G401 (cell line): ENCODE data around the gene USP6NL. TPM values are rescaled to one million over a fixed set of nuclear protein-coding genes. Genes with fewer than 3 reads are reported as not detected.
"Not testable (repeated sequence)": the region's sequence is repeated elsewhere in the genome, so short reads cannot be mapped to it uniquely, and the experiment has no call there.

Experiments used
- DNase-seq: peaks from one replicate; pipeline ENCODE4 v3.0.0-alpha.2; 2015; ENCODE audit warnings: low spot score
- in situ Hi-C: cut with HindIII; loops from 2 replicates; pipeline ENCODE4 v1.10.0; 2016; ENCODE audit warnings: low sequenced_read_pairs, mixed read lengths
- total RNA-seq: library from RNA; depleted of rRNA; stranded (reverse); fragments of >200 nt; shearing (Covaris generic); gene quantifications from 2 replicates; pipeline ENCODE4 v1.2.3, GENCODE V29; 2014

Gene USP6NL
- total RNA-seq, 1 experiment from 2014 or later, result 9.3 TPM

- in situ Hi-C loops, result no loop called here
- DNase-seq, result no peak
Measured at GRCh38 chr10:11440250-11441150, 170.9 kb downstream of the USP6NL start.

GRCh38 chr10:11439523-11440053 lies 171.9 kb downstream of the USP6NL start:
- in situ Hi-C loops, result no loop called here
- DNase-seq, result no peak

- DNase-seq, result peak; percentile 3
- in situ Hi-C loops, result no loop called here
Measured at GRCh38 chr10:11437391-11438142, 173.9 kb downstream of the USP6NL start.

GRCh38 chr10:11436445-11436844 lies 175.0 kb downstream of the USP6NL start:
- in situ Hi-C loops, DNase-seq: not testable (repeated sequence)

- in situ Hi-C loops, result no loop called here
- DNase-seq, result no peak
Measured at GRCh38 chr10:11435581-11435981, 175.9 kb downstream of the USP6NL start.

GRCh38 chr10:11434324-11434723 lies 177.1 kb downstream of the USP6NL start:
- in situ Hi-C loops, result no loop called here
- DNase-seq, result no peak

GRCh38 chr10:11433657-11434056 lies 177.8 kb downstream of the USP6NL start:
- in situ Hi-C loops, result no loop called here
- DNase-seq, result no peak

GRCh38 chr10:11431216-11431555 lies 180.3 kb downstream of the USP6NL start:
- DNase-seq, result no peak
- in situ Hi-C loops, result no loop called here

GRCh38 chr10:11430421-11431215 lies 180.8 kb downstream of the USP6NL start:
- in situ Hi-C loops, result no loop called here
- no peak for DNase-seq

- in situ Hi-C loops, result no loop called here
- no peak for DNase-seq
Measured at GRCh38 chr10:11429439-11430052, 181.9 kb downstream of the USP6NL start.

GRCh38 chr10:11425676-11426075 lies 185.8 kb downstream of the USP6NL start:
- in situ Hi-C loops, result no loop called here
- no peak for DNase-seq

- in situ Hi-C loops, result no loop called here
- DNase-seq, result no peak
Measured at GRCh38 chr10:11425296-11425610, 186.2 kb downstream of the USP6NL start.

GRCh38 chr10:11424456-11425295 lies 186.8 kb downstream of the USP6NL start:
- in situ Hi-C loops, result no loop called here
- peak; percentile 30 for DNase-seq

- no peak for DNase-seq
- in situ Hi-C loops, result no loop called here
Measured at GRCh38 chr10:11416974-11417373, 194.5 kb downstream of the USP6NL start.

- in situ Hi-C loops, result no loop called here
- no peak for DNase-seq
Measured at GRCh38 chr10:11415095-11415494, 196.4 kb downstream of the USP6NL start.

GRCh38 chr10:11414314-11415038 lies 197.0 kb downstream of the USP6NL start:
- in situ Hi-C loops, result no loop called here

GRCh38 chr10:11411926-11412545 lies 199.4 kb downstream of the USP6NL start:
- DNase-seq, result no peak
- in situ Hi-C loops, result no loop called here

More at GRCh38 chr10:11414314-11415038, 197.0 kb downstream of the USP6NL start:
- DNase-seq, result no peak
